ENCODE data around the gene AGBL4. TPM values are rescaled to one million over a fixed set of nuclear protein-coding genes. Genes with fewer than 3 reads are reported as not detected.

Gene AGBL4
- total and polyA plus RNA-seq, 2 of the 13 experiments (the other 11 are each of a cell fraction or from before 2014, with no cell fraction given), result not detected

DNA sequence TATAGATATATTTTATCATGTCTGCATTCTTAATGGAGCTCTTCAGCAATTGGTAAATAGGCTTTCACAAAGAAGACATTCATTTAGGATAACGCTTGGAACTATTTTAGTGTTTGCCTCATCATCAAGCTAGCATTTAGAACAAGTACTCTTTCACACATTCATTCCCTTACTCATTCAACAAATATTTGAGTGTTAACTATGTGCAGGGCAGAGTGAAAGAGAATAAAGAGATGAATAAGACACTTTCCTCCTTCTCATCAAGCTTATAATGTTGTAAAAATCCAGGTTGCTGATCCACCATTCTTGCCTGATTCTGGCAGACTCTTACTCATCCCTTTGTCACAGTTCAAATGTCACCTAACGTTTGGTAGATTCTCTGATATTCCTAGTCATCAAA, 860.7 kb downstream of the AGBL4 start:
- no peaks in the 10 kb centered on the region for H3K4me1 ChIP-seq (ENCODE audit: insufficient read depth, low read length)
- H2AFZ ChIP-seq (ENCODE audit: low read length), result no peak overlapping the region
- H4K20me1 ChIP-seq (ENCODE audit: insufficient read depth, low read length), result no peaks in the 10 kb centered on the region
- H3K9me3 ChIP-seq (ENCODE audit: low read length), result peaks cover 85% of the 10 kb centered on the region
- in situ Hi-C loops (cut with HindIII; ENCODE audit: extremely low pct_ligation_motif_present, low pct_unique_long_range_greater_than_20kb) (no loop called here), intact Hi-C loops (cut with micrococcal nuclease; ENCODE audit: unreplicated experiment) (no loop called here)
- no peaks in the 10 kb centered on the region for H3K27me3 ChIP-seq (ENCODE audit: control insufficient read depth in 1 of 2, insufficient read depth in 2 of 2, low read length in 2 of 2)
- H3K79me2 ChIP-seq (ENCODE audit: insufficient read depth, low read length), result no peaks in the 10 kb centered on the region
- no peak overlapping the region for H3K4me3 ChIP-seq (replicated peaks in 1 of 3; ENCODE audit: insufficient read depth in 1 of 3, low read depth in 2 of 3, low read length in 3 of 3)
- no peak overlapping the region for H3K27ac ChIP-seq (ENCODE audit: extremely low read length, insufficient read depth, low read length)
- no peak overlapping the region for H3K9ac ChIP-seq (ENCODE audit: insufficient read depth, low read depth, low read length)
- 4% methylated on average over 2 of the region's 2 CpGs for WGBS (ENCODE audit: low lambda C conversion rate)
- no peaks in the 10 kb centered on the region for H3K36me3 ChIP-seq (replicated peaks in 1 of 2; ENCODE audit: control insufficient read depth in 1 of 2, insufficient read depth in 2 of 2, low read length in 2 of 2)
- no peak for FAIRE-seq
- DNase-seq (ENCODE audit: low spot score), result no peak
- BruUV-seq (replicated peaks), result no TSS peak
- CTCF ChIA-PET (ENCODE audit: low intra/inter-chr PET ratio, low total read pairs), result no interaction called here
- H3K4me2 ChIP-seq (ENCODE audit: low read depth, low read length), result no peak overlapping the region
- POLR2A ChIA-PET, result no interaction called here
- ATAC-seq, result no peak
- TF ChIP-seq, protein P1, sequence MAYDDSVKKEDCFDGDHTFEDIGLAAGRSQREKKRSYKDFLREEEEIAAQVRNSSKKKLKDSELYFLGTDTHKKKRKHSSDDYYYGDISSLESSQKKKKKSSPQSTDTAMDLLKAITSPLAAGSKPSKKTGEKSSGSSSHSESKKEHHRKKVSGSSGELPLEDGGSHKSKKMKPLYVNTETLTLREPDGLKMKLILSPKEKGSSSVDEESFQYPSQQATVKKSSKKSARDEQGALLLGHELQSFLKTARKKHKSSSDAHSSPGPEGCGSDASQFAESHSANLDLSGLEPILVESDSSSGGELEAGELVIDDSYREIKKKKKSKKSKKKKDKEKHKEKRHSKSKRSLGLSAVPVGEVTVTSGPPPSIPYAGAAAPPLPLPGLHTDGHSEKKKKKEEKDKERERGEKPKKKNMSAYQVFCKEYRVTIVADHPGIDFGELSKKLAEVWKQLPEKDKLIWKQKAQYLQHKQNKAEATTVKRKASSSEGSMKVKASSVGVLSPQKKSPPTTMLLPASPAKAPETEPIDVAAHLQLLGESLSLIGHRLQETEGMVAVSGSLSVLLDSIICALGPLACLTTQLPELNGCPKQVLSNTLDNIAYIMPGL (CRISPR knock-in tag; IDR thresholded peaks at IDR 0.05; ENCODE audit: borderline replicate concordance in 1 of 2, low read depth in 1 of 2), result no peak
- TF ChIP-seq, protein P2, sequence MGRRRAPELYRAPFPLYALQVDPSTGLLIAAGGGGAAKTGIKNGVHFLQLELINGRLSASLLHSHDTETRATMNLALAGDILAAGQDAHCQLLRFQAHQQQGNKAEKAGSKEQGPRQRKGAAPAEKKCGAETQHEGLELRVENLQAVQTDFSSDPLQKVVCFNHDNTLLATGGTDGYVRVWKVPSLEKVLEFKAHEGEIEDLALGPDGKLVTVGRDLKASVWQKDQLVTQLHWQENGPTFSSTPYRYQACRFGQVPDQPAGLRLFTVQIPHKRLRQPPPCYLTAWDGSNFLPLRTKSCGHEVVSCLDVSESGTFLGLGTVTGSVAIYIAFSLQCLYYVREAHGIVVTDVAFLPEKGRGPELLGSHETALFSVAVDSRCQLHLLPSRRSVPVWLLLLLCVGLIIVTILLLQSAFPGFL (CRISPR knock-in tag; IDR thresholded peaks at IDR 0.05), result no peak
- TF ChIP-seq ERF (CRISPR knock-in tag; IDR thresholded peaks at IDR 0.05) (no peak), ZBTB8A (CRISPR knock-in tag; IDR thresholded peaks at IDR 0.05; ENCODE audit: borderline replicate concordance, low read depth) (no peak), GLI4 (CRISPR knock-in tag; IDR thresholded peaks at IDR 0.05; ENCODE audit: borderline replicate concordance) (no peak), ZNF615 (CRISPR knock-in tag; IDR thresholded peaks at IDR 0.05; ENCODE audit: borderline replicate concordance) (no peak), CHCHD3 (CRISPR knock-in tag; IDR thresholded peaks at IDR 0.05) (no peak), HOXA3 (CRISPR knock-in tag; IDR thresholded peaks at IDR 0.05) (no peak), TOE1 (CRISPR knock-in tag; IDR thresholded peaks at IDR 0.05) (no peak), AGO1 (IDR thresholded peaks at IDR 0.05; ENCODE audit: low read depth, low read length, poor library complexity, severe bottlenecking) (no peak)
- TF ChIP-seq, protein P3, sequence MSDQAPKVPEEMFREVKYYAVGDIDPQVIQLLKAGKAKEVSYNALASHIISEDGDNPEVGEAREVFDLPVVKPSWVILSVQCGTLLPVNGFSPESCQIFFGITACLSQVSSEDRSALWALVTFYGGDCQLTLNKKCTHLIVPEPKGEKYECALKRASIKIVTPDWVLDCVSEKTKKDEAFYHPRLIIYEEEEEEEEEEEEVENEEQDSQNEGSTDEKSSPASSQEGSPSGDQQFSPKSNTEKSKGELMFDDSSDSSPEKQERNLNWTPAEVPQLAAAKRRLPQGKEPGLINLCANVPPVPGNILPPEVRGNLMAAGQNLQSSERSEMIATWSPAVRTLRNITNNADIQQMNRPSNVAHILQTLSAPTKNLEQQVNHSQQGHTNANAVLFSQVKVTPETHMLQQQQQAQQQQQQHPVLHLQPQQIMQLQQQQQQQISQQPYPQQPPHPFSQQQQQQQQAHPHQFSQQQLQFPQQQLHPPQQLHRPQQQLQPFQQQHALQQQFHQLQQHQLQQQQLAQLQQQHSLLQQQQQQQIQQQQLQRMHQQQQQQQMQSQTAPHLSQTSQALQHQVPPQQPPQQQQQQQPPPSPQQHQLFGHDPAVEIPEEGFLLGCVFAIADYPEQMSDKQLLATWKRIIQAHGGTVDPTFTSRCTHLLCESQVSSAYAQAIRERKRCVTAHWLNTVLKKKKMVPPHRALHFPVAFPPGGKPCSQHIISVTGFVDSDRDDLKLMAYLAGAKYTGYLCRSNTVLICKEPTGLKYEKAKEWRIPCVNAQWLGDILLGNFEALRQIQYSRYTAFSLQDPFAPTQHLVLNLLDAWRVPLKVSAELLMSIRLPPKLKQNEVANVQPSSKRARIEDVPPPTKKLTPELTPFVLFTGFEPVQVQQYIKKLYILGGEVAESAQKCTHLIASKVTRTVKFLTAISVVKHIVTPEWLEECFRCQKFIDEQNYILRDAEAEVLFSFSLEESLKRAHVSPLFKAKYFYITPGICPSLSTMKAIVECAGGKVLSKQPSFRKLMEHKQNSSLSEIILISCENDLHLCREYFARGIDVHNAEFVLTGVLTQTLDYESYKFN (CRISPR knock-in tag; conservative IDR thresholded peaks at IDR 0.05), result no peak
- TF ChIP-seq, protein P4, sequence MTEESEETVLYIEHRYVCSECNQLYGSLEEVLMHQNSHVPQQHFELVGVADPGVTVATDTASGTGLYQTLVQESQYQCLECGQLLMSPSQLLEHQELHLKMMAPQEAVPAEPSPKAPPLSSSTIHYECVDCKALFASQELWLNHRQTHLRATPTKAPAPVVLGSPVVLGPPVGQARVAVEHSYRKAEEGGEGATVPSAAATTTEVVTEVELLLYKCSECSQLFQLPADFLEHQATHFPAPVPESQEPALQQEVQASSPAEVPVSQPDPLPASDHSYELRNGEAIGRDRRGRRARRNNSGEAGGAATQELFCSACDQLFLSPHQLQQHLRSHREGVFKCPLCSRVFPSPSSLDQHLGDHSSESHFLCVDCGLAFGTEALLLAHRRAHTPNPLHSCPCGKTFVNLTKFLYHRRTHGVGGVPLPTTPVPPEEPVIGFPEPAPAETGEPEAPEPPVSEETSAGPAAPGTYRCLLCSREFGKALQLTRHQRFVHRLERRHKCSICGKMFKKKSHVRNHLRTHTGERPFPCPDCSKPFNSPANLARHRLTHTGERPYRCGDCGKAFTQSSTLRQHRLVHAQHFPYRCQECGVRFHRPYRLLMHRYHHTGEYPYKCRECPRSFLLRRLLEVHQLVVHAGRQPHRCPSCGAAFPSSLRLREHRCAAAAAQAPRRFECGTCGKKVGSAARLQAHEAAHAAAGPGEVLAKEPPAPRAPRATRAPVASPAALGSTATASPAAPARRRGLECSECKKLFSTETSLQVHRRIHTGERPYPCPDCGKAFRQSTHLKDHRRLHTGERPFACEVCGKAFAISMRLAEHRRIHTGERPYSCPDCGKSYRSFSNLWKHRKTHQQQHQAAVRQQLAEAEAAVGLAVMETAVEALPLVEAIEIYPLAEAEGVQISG (CRISPR knock-in tag; IDR thresholded peaks at IDR 0.05), result no peak
- TF ChIP-seq, protein P5, sequence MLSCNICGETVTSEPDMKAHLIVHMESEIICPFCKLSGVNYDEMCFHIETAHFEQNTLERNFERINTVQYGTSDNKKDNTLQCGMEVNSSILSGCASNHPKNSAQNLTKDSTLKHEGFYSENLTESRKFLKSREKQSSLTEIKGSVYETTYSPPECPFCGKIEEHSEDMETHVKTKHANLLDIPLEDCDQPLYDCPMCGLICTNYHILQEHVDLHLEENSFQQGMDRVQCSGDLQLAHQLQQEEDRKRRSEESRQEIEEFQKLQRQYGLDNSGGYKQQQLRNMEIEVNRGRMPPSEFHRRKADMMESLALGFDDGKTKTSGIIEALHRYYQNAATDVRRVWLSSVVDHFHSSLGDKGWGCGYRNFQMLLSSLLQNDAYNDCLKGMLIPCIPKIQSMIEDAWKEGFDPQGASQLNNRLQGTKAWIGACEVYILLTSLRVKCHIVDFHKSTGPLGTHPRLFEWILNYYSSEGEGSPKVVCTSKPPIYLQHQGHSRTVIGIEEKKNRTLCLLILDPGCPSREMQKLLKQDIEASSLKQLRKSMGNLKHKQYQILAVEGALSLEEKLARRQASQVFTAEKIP (CRISPR knock-in tag; IDR thresholded peaks at IDR 0.05; ENCODE audit: borderline replicate concordance), result no peak
